Tibial nerve (tissue), 3 donors: ENCODE measurements around the gene CNPPD1.

ENCODE experiments used
- CTCF ChIP-seq, 5 experiments: fragments of 200-600 bp in 3 of 5; fragments of 450-650 bp in 2 of 5; sonication (generic) in 3 of 5; IDR thresholded peaks; one replicate each; pipeline ENCODE4 v1.5.1; 2016 to 2019; ENCODE audit warnings: antibody characterized with exemption in 5 of 5, mild to moderate bottlenecking in 3 of 5, moderate library complexity in 2 of 5
- POLR2A ChIP-seq, 2 donors: fragments of 450-650 bp; IDR thresholded peaks; one replicate each; pipeline ENCODE4 v1.6.1; 2017; ENCODE audit warnings: antibody characterized with exemption in 2 of 2, mild to moderate bottlenecking in 2 of 2, moderate library complexity in 2 of 2

- TF ChIP-seq CTCF (IDR thresholded peaks at IDR 0.05) = no peak
- no peak for TF ChIP-seq POLR2A (IDR thresholded peaks at IDR 0.05)
Observed at GRCh38 chr2:219225350-219225749, 48.6 kb upstream of the CNPPD1 start.
